Neural crest cell (in vitro differentiated cells): ENCODE data around the gene TBC1D8. TPM values are rescaled to one million over a fixed set of nuclear protein-coding genes. Genes with fewer than 3 reads are reported as not detected.
"Not testable (repeated sequence)": the region's sequence is repeated elsewhere in the genome, so short reads cannot be mapped to it uniquely, and the experiment has no call there.

Source experiments
- DNase-seq: peaks from one replicate; pipeline ENCODE4 v3.0.0; 2021; ENCODE audit warnings: low read depth, mixed read lengths, low spot score
- H3K27ac Mint-ChIP-seq: one replicate; pipeline ENCODE4 v1.8.0; 2021; ENCODE audit warnings: mild to moderate bottlenecking, mixed read lengths; ENCODE audit not compliant: unreplicated experiment
- H3K27me3 Mint-ChIP-seq: 2 replicates; pipeline ENCODE4 v1.8.0; 2021; ENCODE audit warnings: low read depth, mild to moderate bottlenecking, mixed read lengths
- H3K36me3 Mint-ChIP-seq: 2 replicates; pipeline ENCODE4 v1.8.0; 2021; ENCODE audit warnings: low read depth, mild to moderate bottlenecking, mixed read lengths
- H3K4me1 Mint-ChIP-seq: 2 replicates; pipeline ENCODE4 v1.8.0; 2021; ENCODE audit warnings: mixed read lengths
- H3K4me3 Mint-ChIP-seq: one replicate; pipeline ENCODE4 v1.8.0; 2021; ENCODE audit warnings: mild to moderate bottlenecking, mixed read lengths
- H3K9me3 Mint-ChIP-seq: 2 replicates; pipeline ENCODE4 v1.8.0; 2021; ENCODE audit warnings: mixed read lengths
- total RNA-seq: library from RNA; stranded (reverse); gene quantifications from 2 replicates; pipeline ENCODE4 v1.2.1, GENCODE V29; 2021
- TF ChIP-seq, protein P1 (sequence below): fragments of 200-600 bp; sonication (generic); conservative IDR thresholded peaks from 2 replicates; pipeline ENCODE4 v1.5.0; 2021; ENCODE audit warnings: antibody characterized with exemption, mild to moderate bottlenecking

The TBC1D8 gene
- total RNA-seq, 1 donor from 2014 or later = 7.8 TPM

GRCh38 chr2:101173707-101174295 lies 22.6 kb upstream of the TBC1D8 start:
- H3K4me3 Mint-ChIP-seq = no peak overlapping the region
- H3K27ac Mint-ChIP-seq = no peak overlapping the region
- H3K27me3 Mint-ChIP-seq = no peaks in the 10 kb centered on the region
- H3K36me3 Mint-ChIP-seq = peaks cover 13% of the 10 kb centered on the region
- no peaks in the 10 kb centered on the region for H3K4me1 Mint-ChIP-seq
- DNase-seq = no peak
- H3K9me3 Mint-ChIP-seq = peaks cover 15% of the 10 kb centered on the region
- TF ChIP-seq, protein P1, sequence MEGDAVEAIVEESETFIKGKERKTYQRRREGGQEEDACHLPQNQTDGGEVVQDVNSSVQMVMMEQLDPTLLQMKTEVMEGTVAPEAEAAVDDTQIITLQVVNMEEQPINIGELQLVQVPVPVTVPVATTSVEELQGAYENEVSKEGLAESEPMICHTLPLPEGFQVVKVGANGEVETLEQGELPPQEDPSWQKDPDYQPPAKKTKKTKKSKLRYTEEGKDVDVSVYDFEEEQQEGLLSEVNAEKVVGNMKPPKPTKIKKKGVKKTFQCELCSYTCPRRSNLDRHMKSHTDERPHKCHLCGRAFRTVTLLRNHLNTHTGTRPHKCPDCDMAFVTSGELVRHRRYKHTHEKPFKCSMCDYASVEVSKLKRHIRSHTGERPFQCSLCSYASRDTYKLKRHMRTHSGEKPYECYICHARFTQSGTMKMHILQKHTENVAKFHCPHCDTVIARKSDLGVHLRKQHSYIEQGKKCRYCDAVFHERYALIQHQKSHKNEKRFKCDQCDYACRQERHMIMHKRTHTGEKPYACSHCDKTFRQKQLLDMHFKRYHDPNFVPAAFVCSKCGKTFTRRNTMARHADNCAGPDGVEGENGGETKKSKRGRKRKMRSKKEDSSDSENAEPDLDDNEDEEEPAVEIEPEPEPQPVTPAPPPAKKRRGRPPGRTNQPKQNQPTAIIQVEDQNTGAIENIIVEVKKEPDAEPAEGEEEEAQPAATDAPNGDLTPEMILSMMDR = no peak

GRCh38 chr2:101169822-101170221 lies 18.6 kb upstream of the TBC1D8 start:
- Mint-ChIP-seq H3K9me3 (peaks cover 26% of the 10 kb centered on the region), H3K36me3 (peaks cover 13% of the 10 kb centered on the region)
- H3K27ac Mint-ChIP-seq, H3K4me1 Mint-ChIP-seq, H3K27me3 Mint-ChIP-seq, DNase-seq, H3K4me3 Mint-ChIP-seq: not testable (repeated sequence)

- Mint-ChIP-seq H3K4me3 (no peak overlapping the region), H3K36me3 (peaks cover 9% of the 10 kb centered on the region), H3K27me3 (no peaks in the 10 kb centered on the region), H3K27ac (no peak overlapping the region), H3K9me3 (peaks cover 23% of the 10 kb centered on the region), H3K4me1 (no peaks in the 10 kb centered on the region)
- TF ChIP-seq, protein P1 = no peak
- no peak for DNase-seq
Measured at GRCh38 chr2:101168706-101169105, 17.5 kb upstream of the TBC1D8 start.

- H3K36me3 Mint-ChIP-seq, H3K4me1 Mint-ChIP-seq, H3K27ac Mint-ChIP-seq, H3K27me3 Mint-ChIP-seq, H3K4me3 Mint-ChIP-seq, DNase-seq: not testable (repeated sequence)
- peaks cover 20% of the 10 kb centered on the region for H3K9me3 Mint-ChIP-seq
Measured at GRCh38 chr2:101167532-101167931, 16.4 kb upstream of the TBC1D8 start.

- Mint-ChIP-seq H3K36me3 (no peaks in the 10 kb centered on the region), H3K27ac (no peak overlapping the region)
Measured at GRCh38 chr2:101164021-101164420, 12.8 kb upstream of the TBC1D8 start.

GRCh38 chr2:101162561-101163330 lies 11.6 kb upstream of the TBC1D8 start:
- no peak overlapping the region for H3K27ac Mint-ChIP-seq
- H3K4me3 Mint-ChIP-seq = no peak overlapping the region
- no peak for DNase-seq
- peaks cover 5% of the 10 kb centered on the region for H3K4me1 Mint-ChIP-seq
- no peaks in the 10 kb centered on the region for H3K36me3 Mint-ChIP-seq
- no peaks in the 10 kb centered on the region for H3K27me3 Mint-ChIP-seq
- H3K9me3 Mint-ChIP-seq = peaks cover 7% of the 10 kb centered on the region
- TF ChIP-seq, protein P1 = no peak

More at GRCh38 chr2:101164021-101164420, 12.8 kb upstream of the TBC1D8 start:
- Mint-ChIP-seq H3K27me3 (no peaks in the 10 kb centered on the region), H3K9me3 (peaks cover 12% of the 10 kb centered on the region), H3K4me3 (no peak overlapping the region), H3K4me1 (peaks cover 5% of the 10 kb centered on the region)
- TF ChIP-seq, protein P1 = no peak
- no peak for DNase-seq
